GM12878 (cell line): ENCODE results near the gene ATP6V1F. TPM values are rescaled to one million over a fixed set of nuclear protein-coding genes. Genes with fewer than 3 reads are reported as not detected.

Source experiments
- ATAC-seq: fragments of 200-7000 bp; cut with Tn5 transposase; 3 replicates; pipeline ENCODE4 v1.9.1; 2020; ENCODE audit warnings: mild to moderate bottlenecking, moderate library complexity
- BruUV-seq: library from RNA; stranded (reverse); fragments of 400-500 nt; replicated peaks from 2 replicates; lab custom pipeline; 2021; lab: Mats Ljungman, UMichigan
- CTCF ChIA-PET: fragments of 300-600 bp; sonication (Branson Sonifier 250); formaldehyde crosslinking; extraction: SDS; loops from one replicate; lab custom pipeline; 2021; ENCODE audit warnings: inconsistent platforms; lab: Yijun Ruan, JAX
- POLR2A ChIA-PET: fragments of 350-600 bp; formaldehyde crosslinking; extraction: SDS; loops from one replicate; lab custom pipeline; 2021; ENCODE audit warnings: inconsistent platforms; lab: Charles Lee
- RAD21 ChIA-PET: fragments of 300-600 bp; sonication (Branson Sonifier 250); formaldehyde crosslinking; loops from one replicate; lab custom pipeline; 2023; ENCODE audit warnings: antibody characterized with exemption; ENCODE audit not compliant: unreplicated experiment; lab: Charles Lee
- SMC1A ChIA-PET: fragments of 300-600 bp; sonication (Branson Sonifier 250); formaldehyde crosslinking; loops from one replicate; lab custom pipeline; 2023; ENCODE audit not compliant: unreplicated experiment, uncharacterized antibody; lab: Charles Lee
- DNase-seq: peaks from one replicate; pipeline ENCODE4 v3.0.0-alpha.2; 2011; ENCODE audit warnings: low read depth, low spot score
- FAIRE-seq: peaks from 3 replicates; lab custom pipeline; 2011; peaks lifted over from hg19 to GRCh38; lab: Jason Lieb, UNC
- H2AFZ ChIP-seq: 2 replicates; pipeline ENCODE4 v1.6.0; 2011; ENCODE audit warnings: low read depth, low read length, control low read depth; ENCODE audit not compliant: control insufficient read depth
- H3K27ac ChIP-seq: 2 replicates; pipeline ENCODE4 v1.5.1; 2011; ENCODE audit warnings: control low read depth; ENCODE audit not compliant: control insufficient read depth, insufficient read depth
- H3K27me3 ChIP-seq, 2 experiments: replicated peaks in 1 of 2; 2 replicates each; pipeline versions ENCODE4 v1.6.0 to v1.6.1; 2011; ENCODE audit warnings: low read length in 1 of 2; ENCODE audit not compliant: control insufficient read depth in 2 of 2, insufficient read depth in 2 of 2
- H3K36me3 ChIP-seq, 2 experiments: 2 replicates each; pipeline ENCODE4 v1.5.1; 2011; ENCODE audit warnings: low read length in 1 of 2; ENCODE audit not compliant: control insufficient read depth in 2 of 2, insufficient read depth in 2 of 2
- H3K4me1 ChIP-seq: 2 replicates; pipeline ENCODE4 v1.6.1; 2011; ENCODE audit warnings: mild to moderate bottlenecking, low read length, moderate library complexity, mixed read lengths; ENCODE audit not compliant: control insufficient read depth, insufficient read depth
- H3K4me2 ChIP-seq: 2 replicates; pipeline ENCODE4 v1.6.0; 2011; ENCODE audit warnings: control low read depth; ENCODE audit not compliant: control insufficient read depth, insufficient read depth
- H3K4me3 ChIP-seq: fragments of 200-600 bp; sonication (generic); 2 replicates; pipeline ENCODE4 v1.5.1; 2016
- H3K79me2 ChIP-seq: 2 replicates; pipeline ENCODE4 v1.6.0; 2011; ENCODE audit warnings: low read length; ENCODE audit not compliant: control insufficient read depth, insufficient read depth
- H3K9ac ChIP-seq: 2 replicates; pipeline ENCODE4 v1.8.0; 2011; ENCODE audit warnings: low read length, control low read depth, mixed read lengths; ENCODE audit not compliant: control insufficient read depth, insufficient read depth
- H3K9me3 ChIP-seq: replicated peaks from 3 replicates; pipeline ENCODE4 v1.5.1; 2011; ENCODE audit warnings: mild to moderate bottlenecking, low read length; ENCODE audit not compliant: control insufficient read depth, insufficient read depth
- H4K20me1 ChIP-seq: 2 replicates; pipeline ENCODE4 v1.6.0; 2011; ENCODE audit not compliant: control insufficient read depth, insufficient read depth
- BCL3 ChIP-seq: IDR thresholded peaks from 2 replicates; pipeline ENCODE4 v1.6.1; 2011; ENCODE audit warnings: borderline replicate concordance, low read depth, mild to moderate bottlenecking, moderate library complexity, low read length; ENCODE audit not compliant: insufficient read depth, poor library complexity, severe bottlenecking
- CHD1 ChIP-seq: IDR thresholded peaks from 2 replicates; pipeline ENCODE4 v1.6.1; 2012; ENCODE audit warnings: low read depth, low read length, improper control_type of control experiment
- MTA3 ChIP-seq: IDR thresholded peaks from 2 replicates; pipeline ENCODE4 v1.6.1; 2012; ENCODE audit warnings: low read length, inconsistent platforms, borderline replicate concordance
- MXI1 ChIP-seq: fragments of 150-350 bp; IDR thresholded peaks from 2 replicates; pipeline ENCODE4 v1.6.1; 2011; ENCODE audit warnings: low read depth, mild to moderate bottlenecking, inconsistent platforms, low read length, improper control_type of control experiment
- MYC ChIP-seq: IDR thresholded peaks from 2 replicates; pipeline ENCODE4 v1.6.1; 2011; ENCODE audit warnings: mild to moderate bottlenecking, low read length, moderate library complexity, inconsistent platforms; ENCODE audit not compliant: insufficient read depth, insufficient replicate concordance, insufficient read length, severe bottlenecking
- PAX8 ChIP-seq: fragments of 450-650 bp; IDR thresholded peaks from 2 replicates; pipeline ENCODE4 v1.6.1; 2017; ENCODE audit warnings: mild to moderate bottlenecking, moderate library complexity
- RAD51 ChIP-seq: fragments of 450-650 bp; IDR thresholded peaks from 2 replicates; pipeline ENCODE4 v1.6.1; 2016; ENCODE audit warnings: moderate library complexity, mild to moderate bottlenecking, inconsistent platforms
- REST ChIP-seq: IDR thresholded peaks from 2 replicates; pipeline ENCODE4 v1.6.1; 2012; ENCODE audit warnings: mild to moderate bottlenecking, low read depth, low read length
- SMAD1 ChIP-seq: fragments of 450-650 bp; IDR thresholded peaks from 2 replicates; pipeline ENCODE4 v1.6.1; 2018; ENCODE audit warnings: mild to moderate bottlenecking, low read depth; ENCODE audit not compliant: partially characterized antibody
- TCF12 ChIP-seq: IDR thresholded peaks from 2 replicates; pipeline ENCODE4 v1.6.1; 2011; ENCODE audit warnings: low read depth, mild to moderate bottlenecking, low read length
- WGBS: methylation state at CpG from one replicate; pipeline ENCODE4 v1.1.6; 2016; ENCODE audit warnings: low lambda C conversion rate; ENCODE audit not compliant: insufficient replicate concordance, insufficient coverage; ENCODE audit errors: missing lambda C conversion rate; 5-methylcytosine and 5-hydroxymethylcytosine counted together
- in situ Hi-C: fragments of 300-500 bp; cut with MboI; formaldehyde crosslinking; loops from 9 replicates; pipeline ENCODE4 v1.14.3; 2018; ENCODE audit warnings: mixed read lengths
- intact Hi-C: fragments of 100-400 bp; cut with micrococcal nuclease; formaldehyde crosslinking; loops from one replicate; pipeline ENCODE4 v1.14.2; 2022; ENCODE audit not compliant: unreplicated experiment
- polyA plus RNA-seq, 11 experiments: library from polyadenylated mRNA; depleted of rRNA in 4 of 11; unstranded in 6 of 11; stranded (reverse) in 5 of 11; fragments of >200 nt; fragmentation: Nextera tagmentation in 4 of 11; fragmentation: Illumina TruSeq in 1 of 11; extraction: Ambion mirVana in 4 of 11; extraction: Trizol in 1 of 11; gene quantifications; 1 replicate in 1 of 11; 2 replicates in 10 of 11; pipeline versions ENCODE4 v1.2.1 to v1.2.3, GENCODE V29; 2011 to 2016; ENCODE audit warnings: inconsistent platforms in 2 of 11, missing spikeins in 2 of 11, low read depth in 1 of 11
- total RNA-seq, 4 experiments: library from RNA; depleted of rRNA in 3 of 4; stranded (reverse); fragments of >200 nt in 3 of 4; fragmentation: Illumina TruSeq in 1 of 4; extraction: Trizol in 1 of 4; gene quantifications; 2 replicates each; pipeline versions ENCODE4 v1.2.1 to v1.2.3, GENCODE V29; 2013 to 2021

Gene ATP6V1F
- total and polyA plus RNA-seq, 10 of the 15 experiments (the other 5 are each of a cell fraction or from before 2014, with no cell fraction given): 111 to 343 (median 203) TPM

- ChIA-PET SMC1A (no interaction called here), POLR2A (no interaction called here), RAD21 (no interaction called here), CTCF (no interaction called here)
- H2AFZ ChIP-seq: no peak overlapping the region
- in situ Hi-C loops (no loop called here), intact Hi-C loops (loop anchor here (10.0 kb wide), 1 partner anchor 433 kb away; the partner anchor contains the start of gene HILPDA)
- H3K4me1 ChIP-seq: peaks cover 11% of the 10 kb centered on the region
- H3K4me3 ChIP-seq: no peak overlapping the region
- no peaks in the 10 kb centered on the region for H4K20me1 ChIP-seq
- no peak overlapping the region for H3K9ac ChIP-seq
- ATAC-seq (no peak), DNase-seq (no peak), FAIRE-seq (peak; percentile 65)
- peaks cover 0 to 1% of the 10 kb centered on the region in 2 experiments; a peak in 2 of 4 replicates for H3K27me3 ChIP-seq
- H3K79me2 ChIP-seq: no peaks in the 10 kb centered on the region
- whole genome bisulfite sequencing: 83% methylated on average over 7 of the region's 7 CpGs
- H3K9me3 ChIP-seq: no peaks in the 10 kb centered on the region
- TF ChIP-seq BCL3: peak; percentile 1
- TF ChIP-seq MYC: no peak
- no peak overlapping the region for H3K4me2 ChIP-seq
- no peaks in the 10 kb centered on the region for H3K36me3 ChIP-seq
- H3K27ac ChIP-seq: no peak overlapping the region
- BruUV-seq: no TSS peak
Observed at GRCh38 chr7:128888039-128888755, 25.5 kb downstream of the ATP6V1F start.

- ChIA-PET POLR2A (no interaction called here), SMC1A (no interaction called here), CTCF (no interaction called here), RAD21 (no interaction called here)
- FAIRE-seq: no peak
- intact Hi-C loops (loop anchor here (10.0 kb wide), 1 partner anchor 434 kb away; the partner anchor contains the start of gene HILPDA), in situ Hi-C loops (no loop called here)
- no peak for DNase-seq
- H4K20me1 ChIP-seq: no peaks in the 10 kb centered on the region
- no peaks in the 10 kb centered on the region for H3K79me2 ChIP-seq
- H3K4me2 ChIP-seq: no peak overlapping the region
- WGBS: 69% methylated on average over 11 of the region's 11 CpGs
- H2AFZ ChIP-seq: no peak overlapping the region
- H3K36me3 ChIP-seq: no peaks in the 10 kb centered on the region
- no peak overlapping the region for H3K27ac ChIP-seq
- H3K4me1 ChIP-seq: peaks cover 8% of the 10 kb centered on the region
- H3K27me3 ChIP-seq: peaks cover 0 to 1% of the 10 kb centered on the region in 2 experiments; a peak in 2 of 4 replicates
- H3K4me3 ChIP-seq: no peak overlapping the region
- no peak for ATAC-seq
- H3K9ac ChIP-seq: no peak overlapping the region
- no TSS peak for BruUV-seq
- no peaks in the 10 kb centered on the region for H3K9me3 ChIP-seq
- TF ChIP-seq PAX8 (no peak), MXI1 (no peak), SMAD1 (no peak), MTA3 (no peak), RAD51 (no peak), REST (no peak), CHD1 (no peak), TCF12 (no peak)
Observed at GRCh38 chr7:128888756-128889095, 26.1 kb downstream of the ATP6V1F start.
